Epidermal melanocyte (primary cell): ENCODE data around the gene LCT.
A peak's percentile ranks its signal among the peaks of the same experiment; 100 is the strongest.

ENCODE experiments used
- DNase-seq: peaks from one replicate; pipeline ENCODE4 v3.0.0; 2011; ENCODE audit warnings: low spot score; ENCODE audit not compliant: insufficient read length

The LCT gene

GRCh38 chr2:135743860-135744259, 93.1 kb downstream of the LCT start:
- no peak for DNase-seq

GRCh38 chr2:135742325-135742757, 94.6 kb downstream of the LCT start:
- DNase-seq: no peak

GRCh38 chr2:135741395-135742324, 95.3 kb downstream of the LCT start, which contains the start of gene UBXN4:
TSS of gene UBXN4 (plus strand) at chr2:135741855. CDS start at chr2:135741930, 75 bp downstream.
- DNase-seq: peak; percentile 94

- DNase-seq: no peak
These were observed 96.0 kb downstream of the LCT start for GRCh38 chr2:135741043-135741394.

GRCh38 chr2:135740206-135740605, 96.8 kb downstream of the LCT start:
- no peak for DNase-seq
